DMS53 treated with DMSO at 0.1 percent for 48 hours (cell line): ENCODE results near the gene AUTS2.

Experiments used
- DNase-seq: peaks from one replicate; lab custom pipeline; 2025; ENCODE audit not compliant: unreplicated experiment; lab: John Stamatoyannopoulos, UW

Gene AUTS2

DNA sequence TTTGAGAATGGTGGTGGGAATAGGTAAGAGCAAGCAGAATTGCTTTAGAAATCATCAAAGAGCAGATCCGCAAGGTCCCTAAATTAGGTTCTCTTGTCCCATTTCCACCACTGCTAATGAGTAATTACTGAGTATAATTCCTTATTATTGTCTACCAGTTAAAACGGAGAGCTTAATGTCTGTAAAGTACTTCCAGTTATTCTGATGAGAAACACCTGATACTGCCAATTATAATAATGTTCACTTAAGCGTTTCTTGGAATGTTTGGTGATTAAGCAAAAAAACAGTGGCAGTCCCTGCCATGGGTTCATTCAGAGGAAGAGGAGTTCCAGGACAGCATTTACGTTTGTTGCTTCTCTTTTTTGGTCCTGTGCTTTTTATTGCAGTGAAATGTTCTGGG is 1175.1 kb downstream of the AUTS2 start:
- no peak for DNase-seq

- DNase-seq: no peak
Measured at GRCh38 chr7:70774950-70775527, 1176.8 kb downstream of the AUTS2 start.

DNA sequence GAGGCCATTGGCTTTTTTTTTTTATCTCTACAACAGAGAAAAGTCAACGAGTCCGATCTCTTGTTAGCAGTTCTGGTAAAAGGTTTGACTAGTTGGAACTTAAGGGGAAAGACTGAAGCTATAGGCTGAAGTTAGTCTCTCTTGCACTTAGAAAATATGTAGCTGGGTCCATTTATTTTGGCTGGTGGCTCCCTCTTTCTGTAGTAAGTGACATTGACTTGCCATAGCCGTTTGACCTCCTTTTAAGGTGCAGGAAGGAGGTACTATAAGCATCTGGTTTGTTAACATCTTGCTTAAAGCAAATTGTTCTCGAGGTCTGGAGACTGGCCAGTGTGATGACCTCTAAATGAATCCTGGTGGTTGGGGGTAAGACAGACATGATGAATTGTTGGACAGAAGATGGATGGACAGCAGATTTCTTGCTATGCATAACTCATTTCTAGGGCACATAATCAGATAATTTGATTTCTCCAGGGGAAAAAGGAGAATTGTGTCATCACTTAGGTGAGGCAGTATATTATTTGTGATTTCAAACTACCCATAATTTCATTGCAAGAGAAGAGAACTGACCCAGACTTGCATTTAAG is 1177.4 kb downstream of the AUTS2 start:
- DNase-seq: no peak

GRCh38 chr7:70776627-70777101 is 1178.4 kb downstream of the AUTS2 start:
- no peak for DNase-seq

DNA sequence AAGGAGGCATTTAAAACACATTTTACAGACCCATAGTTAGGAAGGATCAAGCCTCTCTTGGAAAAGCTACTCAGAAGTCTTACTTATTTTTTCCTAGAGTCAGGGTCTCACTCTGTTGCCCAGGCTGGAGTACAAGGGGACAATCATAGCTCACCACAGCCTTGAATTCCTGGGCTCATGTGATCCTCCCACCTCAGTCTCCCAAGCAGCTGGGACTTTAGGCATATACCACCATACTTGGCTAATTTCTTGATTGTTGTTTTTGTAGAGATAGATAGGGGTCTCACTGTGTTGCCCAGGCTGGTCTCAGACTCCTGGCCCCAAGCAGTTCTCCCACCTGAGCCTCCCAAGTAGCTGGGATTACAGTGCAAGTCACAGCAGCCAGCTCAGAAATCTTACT is 1179.0 kb downstream of the AUTS2 start:
- DNase-seq: no peak

DNA sequence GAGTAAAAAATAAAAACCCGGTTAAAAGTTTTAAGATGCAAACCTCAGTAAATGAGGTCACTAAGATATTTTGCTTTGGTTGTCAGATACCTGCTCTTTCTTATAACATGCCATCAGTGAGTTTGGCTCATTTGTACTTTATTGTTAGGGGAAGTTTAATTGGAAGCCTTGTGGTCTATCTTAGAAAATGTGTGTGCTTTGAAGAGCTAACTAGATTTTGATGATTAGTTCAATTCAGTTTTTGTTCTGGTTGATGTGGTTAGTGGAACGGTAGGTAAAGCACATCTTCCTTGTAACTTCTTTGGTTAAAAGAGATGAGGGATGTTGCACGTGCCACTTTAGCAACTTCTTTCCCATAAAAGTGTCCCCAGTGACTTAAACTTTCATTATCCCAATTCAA is 1180.3 kb downstream of the AUTS2 start:
- no peak for DNase-seq

GRCh38 chr7:70779321-70779720 is 1181.0 kb downstream of the AUTS2 start:
- DNase-seq: no peak

- DNase-seq: no peak
Measured at GRCh38 chr7:70781922-70782311, 1183.6 kb downstream of the AUTS2 start.

GRCh38 chr7:70782796-70783195 is 1184.5 kb downstream of the AUTS2 start:
- no peak for DNase-seq

GRCh38 chr7:70785427-70785826 is 1187.2 kb downstream of the AUTS2 start:
- DNase-seq: no peak

GRCh38 chr7:70786076-70786475 is 1187.8 kb downstream of the AUTS2 start:
- no peak for DNase-seq

- no peak for DNase-seq
Measured at GRCh38 chr7:70787286-70787685, 1189.0 kb downstream of the AUTS2 start.

GRCh38 chr7:70787771-70788170 is 1189.5 kb downstream of the AUTS2 start:
- no peak for DNase-seq

DNA sequence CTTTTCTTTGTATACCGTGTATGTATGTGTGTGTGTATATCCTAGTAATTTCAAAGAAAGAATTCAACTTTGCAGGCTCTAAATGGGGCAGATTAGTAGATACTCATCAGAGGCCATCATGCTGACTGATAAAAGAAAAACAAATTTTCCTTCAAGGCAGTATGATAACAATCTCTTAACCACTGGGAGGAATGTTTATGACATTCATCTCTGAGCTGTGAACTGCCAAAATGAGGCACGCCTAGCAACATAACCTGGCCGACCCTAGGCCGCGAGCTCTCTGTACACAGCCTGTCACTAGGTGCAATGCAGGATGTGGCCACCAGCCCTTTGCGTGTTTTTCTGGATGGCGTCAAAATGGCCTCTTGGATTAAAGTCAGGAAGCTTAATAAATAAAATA is 1190.0 kb downstream of the AUTS2 start:
- no peak for DNase-seq

DNA sequence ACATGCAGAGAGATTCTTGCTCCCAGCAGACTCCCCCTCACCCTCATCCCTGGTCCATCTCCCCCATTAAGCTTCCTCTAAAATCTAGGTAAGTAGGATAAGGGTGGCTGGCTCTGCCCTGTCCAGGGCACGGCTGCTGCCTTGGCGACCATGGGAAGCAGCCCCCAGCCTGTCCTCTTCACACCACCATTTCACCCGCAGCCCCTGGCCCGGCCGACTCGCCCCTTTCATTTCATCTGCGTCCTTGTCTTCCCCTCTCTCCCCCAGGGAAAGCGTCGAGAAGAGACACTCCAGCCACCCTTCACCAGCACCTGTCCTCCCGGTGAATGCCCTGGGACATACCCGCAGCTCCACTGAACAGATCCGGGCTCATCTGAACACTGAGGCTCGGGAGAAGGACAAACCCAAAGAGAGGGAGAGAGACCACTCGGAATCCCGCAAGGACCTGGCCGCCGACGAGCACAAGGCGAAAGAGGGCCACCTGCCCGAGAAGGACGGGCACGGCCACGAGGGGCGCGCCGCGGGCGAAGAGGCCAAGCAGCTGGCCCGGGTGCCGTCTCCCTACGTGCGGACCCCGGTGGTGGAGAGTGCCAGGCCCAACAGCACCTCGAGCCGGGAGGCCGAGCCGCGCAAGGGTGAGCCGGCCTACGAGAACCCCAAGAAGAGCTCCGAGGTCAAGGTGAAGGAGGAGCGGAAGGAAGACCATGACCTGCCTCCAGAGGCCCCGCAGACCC is 1191.4 kb downstream of the AUTS2 start:
- DNase-seq: no peak

GRCh38 chr7:70790215-70791073 is 1192.2 kb downstream of the AUTS2 start:
- DNase-seq: no peak

DNA sequence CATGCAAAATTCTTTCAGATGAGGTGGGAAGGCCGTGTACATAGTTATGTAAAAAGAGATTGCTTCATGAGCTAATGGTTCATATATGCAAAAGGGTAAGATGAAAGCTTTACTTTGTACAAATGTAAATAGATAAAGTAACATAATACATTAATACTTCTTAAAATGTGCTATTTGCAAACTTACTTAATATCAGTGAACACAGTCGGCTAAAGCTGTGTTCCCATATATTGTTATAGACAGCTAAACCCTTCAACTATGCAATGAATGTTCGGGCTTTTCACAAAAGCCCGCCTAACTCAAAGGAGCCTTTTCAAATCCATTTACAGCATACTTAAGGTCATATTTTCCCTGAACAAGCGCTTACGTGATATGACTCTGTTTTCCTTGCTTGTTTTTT is 1193.1 kb downstream of the AUTS2 start:
- no peak for DNase-seq

DNA sequence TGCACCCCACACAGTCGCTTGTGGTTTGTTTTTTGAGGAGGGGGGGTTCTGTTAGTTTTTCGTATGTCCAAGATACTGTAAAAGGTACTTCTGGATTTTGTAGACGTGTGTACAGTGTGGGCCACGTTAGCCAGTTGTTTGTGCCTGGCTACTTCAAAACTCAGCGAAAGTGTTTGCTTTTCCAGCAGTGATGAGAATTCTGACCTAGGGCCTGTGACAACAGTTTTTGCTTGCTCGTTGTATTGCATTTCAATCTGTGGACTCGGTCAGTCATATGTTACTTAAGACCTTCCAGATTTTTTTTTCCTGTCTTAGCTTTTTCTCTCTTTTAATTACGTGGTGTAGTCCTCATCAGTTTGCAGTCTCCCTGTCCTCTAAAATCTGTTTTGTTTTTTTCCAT is 1194.8 kb downstream of the AUTS2 start:
- no peak for DNase-seq

GRCh38 chr7:70793821-70794220 is 1195.5 kb downstream of the AUTS2 start:
- no peak for DNase-seq

- no peak for DNase-seq
Measured at GRCh38 chr7:70794962-70795361, 1196.7 kb downstream of the AUTS2 start.

- no peak for DNase-seq
Measured at GRCh38 chr7:70795948-70796347, 1197.7 kb downstream of the AUTS2 start.

GRCh38 chr7:70797109-70797514 is 1198.8 kb downstream of the AUTS2 start:
- DNase-seq: no peak
